IMR-90 (cell line): Measurements from ENCODE around the gene ADARB2.

ENCODE experiments used
- BHLHE40 ChIP-seq: fragments of 150-350 bp; IDR thresholded peaks from 2 replicates; pipeline ENCODE4 v1.6.1; 2016; ENCODE audit warnings: mild to moderate bottlenecking, low read depth, low read length
- MAZ ChIP-seq: IDR thresholded peaks from 2 replicates; pipeline ENCODE4 v1.6.1; 2012; ENCODE audit warnings: low read depth, mild to moderate bottlenecking, low read length, improper control_type of control experiment, moderate library complexity, borderline replicate concordance
- MXI1 ChIP-seq: IDR thresholded peaks from 2 replicates; pipeline ENCODE4 v1.6.1; 2012; ENCODE audit warnings: low read depth, mild to moderate bottlenecking, low read length, moderate library complexity, borderline replicate concordance
- POLR2A ChIP-seq: IDR thresholded peaks from 2 replicates; pipeline ENCODE4 v1.6.1; 2012; ENCODE audit warnings: mild to moderate bottlenecking, low read depth, low read length
- RAD21 ChIP-seq: IDR thresholded peaks from 2 replicates; pipeline ENCODE4 v1.6.1; 2012; ENCODE audit warnings: low read length, improper control_type of control experiment
- RCOR1 ChIP-seq: IDR thresholded peaks from 2 replicates; pipeline ENCODE4 v1.6.1; 2012; ENCODE audit warnings: mild to moderate bottlenecking, low read length, improper control_type of control experiment; ENCODE audit not compliant: insufficient replicate concordance
- SMC3 ChIP-seq: fragments of 150-350 bp; IDR thresholded peaks from 2 replicates; pipeline ENCODE4 v1.6.1; 2016; ENCODE audit warnings: low read depth, mild to moderate bottlenecking, antibody characterized with exemption, low read length, moderate library complexity
- TF ChIP-seq, protein P1 (sequence below): conservative IDR thresholded peaks from 2 replicates; pipeline ENCODE4 v1.5.1; 2012; ENCODE audit warnings: mild to moderate bottlenecking, low read depth, low read length, improper control_type of control experiment
- TF ChIP-seq, protein P2 (sequence below): fragments of 150-350 bp; IDR thresholded peaks from 2 replicates; pipeline ENCODE4 v1.6.1; 2017; ENCODE audit warnings: mild to moderate bottlenecking, antibody characterized with exemption, low read length, low read depth

- TF ChIP-seq, protein P1, sequence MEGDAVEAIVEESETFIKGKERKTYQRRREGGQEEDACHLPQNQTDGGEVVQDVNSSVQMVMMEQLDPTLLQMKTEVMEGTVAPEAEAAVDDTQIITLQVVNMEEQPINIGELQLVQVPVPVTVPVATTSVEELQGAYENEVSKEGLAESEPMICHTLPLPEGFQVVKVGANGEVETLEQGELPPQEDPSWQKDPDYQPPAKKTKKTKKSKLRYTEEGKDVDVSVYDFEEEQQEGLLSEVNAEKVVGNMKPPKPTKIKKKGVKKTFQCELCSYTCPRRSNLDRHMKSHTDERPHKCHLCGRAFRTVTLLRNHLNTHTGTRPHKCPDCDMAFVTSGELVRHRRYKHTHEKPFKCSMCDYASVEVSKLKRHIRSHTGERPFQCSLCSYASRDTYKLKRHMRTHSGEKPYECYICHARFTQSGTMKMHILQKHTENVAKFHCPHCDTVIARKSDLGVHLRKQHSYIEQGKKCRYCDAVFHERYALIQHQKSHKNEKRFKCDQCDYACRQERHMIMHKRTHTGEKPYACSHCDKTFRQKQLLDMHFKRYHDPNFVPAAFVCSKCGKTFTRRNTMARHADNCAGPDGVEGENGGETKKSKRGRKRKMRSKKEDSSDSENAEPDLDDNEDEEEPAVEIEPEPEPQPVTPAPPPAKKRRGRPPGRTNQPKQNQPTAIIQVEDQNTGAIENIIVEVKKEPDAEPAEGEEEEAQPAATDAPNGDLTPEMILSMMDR, result no peak
- no peak for TF ChIP-seq POLR2A
- TF ChIP-seq, protein P2, sequence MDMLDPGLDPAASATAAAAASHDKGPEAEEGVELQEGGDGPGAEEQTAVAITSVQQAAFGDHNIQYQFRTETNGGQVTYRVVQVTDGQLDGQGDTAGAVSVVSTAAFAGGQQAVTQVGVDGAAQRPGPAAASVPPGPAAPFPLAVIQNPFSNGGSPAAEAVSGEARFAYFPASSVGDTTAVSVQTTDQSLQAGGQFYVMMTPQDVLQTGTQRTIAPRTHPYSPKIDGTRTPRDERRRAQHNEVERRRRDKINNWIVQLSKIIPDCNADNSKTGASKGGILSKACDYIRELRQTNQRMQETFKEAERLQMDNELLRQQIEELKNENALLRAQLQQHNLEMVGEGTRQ, result no peak
- no peak for TF ChIP-seq MAZ
- no peak for TF ChIP-seq MXI1
- TF ChIP-seq RAD21, result no peak
- no peak for TF ChIP-seq BHLHE40
- no peak for TF ChIP-seq SMC3
- no peak for TF ChIP-seq RCOR1
These were observed 531.2 kb downstream of the ADARB2 start for GRCh38 chr10:1206101-1206500.
